Mesenteric fat pad (tissue), 1 donor: ENCODE data around the gene TOLLIP. TPM values are rescaled to one million over a fixed set of nuclear protein-coding genes. Genes with fewer than 3 reads are reported as not detected.
"Not testable (repeated sequence)": the region's sequence is repeated elsewhere in the genome, so short reads cannot be mapped to it uniquely, and the experiment has no call there.

Source experiments
- DNase-seq: peaks from one replicate; pipeline ENCODE4 v3.0.0-alpha.2; 2020; ENCODE audit warnings: low spot score
- total RNA-seq: library from RNA; stranded (reverse); fragmentation: NEBNext Ultra II Directional; extraction: Animal tissue kit (Norgen Biotek cat#: 25700); gene quantifications from one replicate; pipeline ENCODE4 v1.2.1, GENCODE V29; 2021
- donor health status: DM: yes; HTN: yes; CAD: no.

TOLLIP gene
- total RNA-seq, 1 donor from 2014 or later = 63.6 TPM

GRCh38 chr11:1266976-1267375, 42.5 kb downstream of the TOLLIP start:
- not testable (repeated sequence) for DNase-seq

GRCh38 chr11:1265480-1265879, 44.0 kb downstream of the TOLLIP start:
- not testable (repeated sequence) for DNase-seq

GRCh38 chr11:1264444-1264843, 45.0 kb downstream of the TOLLIP start:
- DNase-seq = not testable (repeated sequence)

GRCh38 chr11:1263010-1263409, 46.4 kb downstream of the TOLLIP start:
- DNase-seq = no peak

GRCh38 chr11:1262172-1263006, 47.0 kb downstream of the TOLLIP start:
- DNase-seq = peak; percentile 94

- DNase-seq = no peak
Measured at GRCh38 chr11:1261241-1262071, 48.0 kb downstream of the TOLLIP start.

- DNase-seq = no peak
Measured at GRCh38 chr11:1260620-1261019, 48.8 kb downstream of the TOLLIP start.

GRCh38 chr11:1260023-1260501, 49.4 kb downstream of the TOLLIP start:
- DNase-seq = no peak

GRCh38 chr11:1259561-1259960, 49.9 kb downstream of the TOLLIP start:
- no peak for DNase-seq

- DNase-seq = no peak
Measured at GRCh38 chr11:1259076-1259461, 50.4 kb downstream of the TOLLIP start.

GRCh38 chr11:1258401-1259075, 50.9 kb downstream of the TOLLIP start:
- no peak for DNase-seq

GRCh38 chr11:1257916-1258315, 51.5 kb downstream of the TOLLIP start:
- no peak for DNase-seq

- no peak for DNase-seq
Measured at GRCh38 chr11:1257366-1257765, 52.1 kb downstream of the TOLLIP start.

- DNase-seq = no peak
Measured at GRCh38 chr11:1256257-1257045, 53.0 kb downstream of the TOLLIP start.

- no peak for DNase-seq
Measured at GRCh38 chr11:1255151-1255550, 54.3 kb downstream of the TOLLIP start.

- no peak for DNase-seq
Measured at GRCh38 chr11:1254733-1255132, 54.7 kb downstream of the TOLLIP start.

- no peak for DNase-seq
Measured at GRCh38 chr11:1254086-1254648, 55.3 kb downstream of the TOLLIP start.

GRCh38 chr11:1253103-1253485, 56.3 kb downstream of the TOLLIP start:
- no peak for DNase-seq

- no peak for DNase-seq
Measured at GRCh38 chr11:1252371-1253102, 56.9 kb downstream of the TOLLIP start.
